ENCODE data around the gene RTL1. TPM values are rescaled to one million over a fixed set of nuclear protein-coding genes. Genes with fewer than 3 reads are reported as not detected.

RTL1 gene
- total and polyA plus RNA-seq, 4 experiments from 2014 or later = not detected

DNA sequence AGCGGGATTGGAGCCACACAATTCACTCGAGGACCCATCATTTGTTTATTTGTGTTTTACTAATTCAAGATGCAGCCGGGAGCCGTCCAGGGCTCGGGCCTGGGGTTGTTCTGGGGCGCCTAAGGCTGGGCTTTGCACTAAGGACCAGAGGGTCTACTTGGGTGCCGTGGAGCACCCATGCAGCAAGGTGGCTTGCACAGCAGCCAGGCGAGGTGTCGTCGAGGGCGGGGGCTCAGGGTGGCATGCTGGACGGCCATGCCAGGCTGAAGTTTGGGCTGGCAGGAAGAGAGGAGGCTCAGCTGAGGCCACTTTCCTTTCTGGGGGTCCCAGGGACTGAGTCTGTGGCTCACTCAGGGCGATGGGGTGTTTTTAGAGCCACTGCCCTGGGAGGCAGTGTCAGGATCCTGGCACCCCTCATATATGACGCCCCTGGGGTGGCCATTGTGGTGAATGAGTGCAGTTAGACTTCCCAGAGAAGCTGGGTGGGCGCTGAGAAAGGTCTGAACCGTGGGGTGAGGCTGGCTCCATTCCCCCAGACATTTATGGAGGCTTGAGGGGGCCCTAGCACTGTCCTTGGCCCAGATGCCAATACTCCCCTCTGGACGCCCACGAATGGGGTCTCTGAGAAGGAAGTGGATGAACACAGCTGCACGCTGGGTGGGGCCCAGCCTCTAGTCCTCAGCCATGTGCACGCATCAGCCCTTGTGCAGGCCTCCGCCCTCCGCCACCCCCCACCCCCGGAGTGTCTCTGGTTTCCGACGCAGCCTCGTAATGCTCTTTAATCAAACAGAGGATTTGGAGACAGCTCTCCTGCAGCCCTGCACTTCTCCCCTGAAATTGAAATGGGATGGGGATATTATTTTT is 66.3 kb downstream of the RTL1 start:
- DNase-seq = no peak
- no peaks in the 10 kb centered on the region for H3K36me3 ChIP-seq (ENCODE audit: insufficient read depth, low read length)
- Mint-ChIP-seq H3K9me3 (no peaks in the 10 kb centered on the region), H3K27me3 (peaks cover 7 to 18% of the 10 kb centered on the region in 2 donors), H3K27ac (no peak overlapping the region), H3K36me3 (no peaks in the 10 kb centered on the region), H3K4me3 (no peak overlapping the region), H3K4me1 (no peaks in the 10 kb centered on the region)
- H3K4me3 ChIP-seq (ENCODE audit: low read length in 2 of 2) = no peak overlapping the region
- H3K27me3 ChIP-seq (ENCODE audit: insufficient read depth, low read length) = no peaks in the 10 kb centered on the region
- H3K4me1 ChIP-seq (ENCODE audit: insufficient read depth, low read length) = no peaks in the 10 kb centered on the region
- intact Hi-C loops (cut with micrococcal nuclease) = no loop called here
- POLR2A ChIA-PET (ENCODE audit: partially characterized antibody) = no interaction called here
- no peaks in the 10 kb centered on the region for H3K9me3 ChIP-seq (ENCODE audit: control insufficient read depth in 1 of 2, low read length in 2 of 2)
- CTCF ChIA-PET (ENCODE audit: partially characterized antibody) = no interaction called here
- no peak overlapping the region for H3K27ac ChIP-seq (ENCODE audit: low read depth, low read length)

DNA sequence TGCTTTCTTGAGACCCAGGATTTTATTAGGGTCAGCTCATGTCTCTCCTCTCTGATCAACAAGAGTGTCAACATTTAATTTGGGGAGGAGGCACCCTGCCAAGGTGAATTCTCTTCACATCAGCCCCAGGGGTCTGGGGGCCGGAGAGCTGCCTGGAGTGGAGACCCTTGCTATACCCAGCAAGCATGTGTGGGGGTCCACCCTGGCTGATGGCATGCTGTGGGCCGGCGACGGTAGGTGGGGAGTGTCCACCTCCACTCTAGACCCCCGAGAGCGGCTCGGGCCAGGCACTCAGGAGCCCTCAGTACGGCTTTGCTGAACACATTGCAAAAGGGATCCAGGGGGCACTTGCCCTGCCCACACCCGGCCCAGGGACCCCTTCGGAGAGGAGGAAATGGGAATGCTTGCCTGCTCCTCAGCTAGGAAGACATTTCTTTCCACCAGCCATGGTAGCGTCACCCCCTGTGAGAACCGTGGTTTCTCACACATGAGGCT is 67.2 kb downstream of the RTL1 start:
- Histone ChIP-seq H3K4me3 (ENCODE audit: low read length in 2 of 2) (no peak overlapping the region), H3K27me3 (ENCODE audit: insufficient read depth, low read length) (no peaks in the 10 kb centered on the region), H3K9me3 (ENCODE audit: control insufficient read depth in 1 of 2, low read length in 2 of 2) (no peaks in the 10 kb centered on the region), H3K36me3 (ENCODE audit: insufficient read depth, low read length) (no peaks in the 10 kb centered on the region), H3K4me1 (ENCODE audit: insufficient read depth, low read length) (no peaks in the 10 kb centered on the region), H3K27ac (ENCODE audit: low read depth, low read length) (no peak overlapping the region)
- no peak for DNase-seq
- no peaks in the 10 kb centered on the region for H3K36me3 Mint-ChIP-seq
- CTCF ChIA-PET (ENCODE audit: partially characterized antibody) = no interaction called here
- intact Hi-C loops (cut with micrococcal nuclease) = no loop called here
- no peak overlapping the region for H3K27ac Mint-ChIP-seq
- H3K4me1 Mint-ChIP-seq = no peaks in the 10 kb centered on the region
- H3K9me3 Mint-ChIP-seq = no peaks in the 10 kb centered on the region
- peaks cover 10 to 18% of the 10 kb centered on the region in 2 donors for H3K27me3 Mint-ChIP-seq
- no peak overlapping the region for H3K4me3 Mint-ChIP-seq
- POLR2A ChIA-PET (ENCODE audit: partially characterized antibody) = no interaction called here

DNA sequence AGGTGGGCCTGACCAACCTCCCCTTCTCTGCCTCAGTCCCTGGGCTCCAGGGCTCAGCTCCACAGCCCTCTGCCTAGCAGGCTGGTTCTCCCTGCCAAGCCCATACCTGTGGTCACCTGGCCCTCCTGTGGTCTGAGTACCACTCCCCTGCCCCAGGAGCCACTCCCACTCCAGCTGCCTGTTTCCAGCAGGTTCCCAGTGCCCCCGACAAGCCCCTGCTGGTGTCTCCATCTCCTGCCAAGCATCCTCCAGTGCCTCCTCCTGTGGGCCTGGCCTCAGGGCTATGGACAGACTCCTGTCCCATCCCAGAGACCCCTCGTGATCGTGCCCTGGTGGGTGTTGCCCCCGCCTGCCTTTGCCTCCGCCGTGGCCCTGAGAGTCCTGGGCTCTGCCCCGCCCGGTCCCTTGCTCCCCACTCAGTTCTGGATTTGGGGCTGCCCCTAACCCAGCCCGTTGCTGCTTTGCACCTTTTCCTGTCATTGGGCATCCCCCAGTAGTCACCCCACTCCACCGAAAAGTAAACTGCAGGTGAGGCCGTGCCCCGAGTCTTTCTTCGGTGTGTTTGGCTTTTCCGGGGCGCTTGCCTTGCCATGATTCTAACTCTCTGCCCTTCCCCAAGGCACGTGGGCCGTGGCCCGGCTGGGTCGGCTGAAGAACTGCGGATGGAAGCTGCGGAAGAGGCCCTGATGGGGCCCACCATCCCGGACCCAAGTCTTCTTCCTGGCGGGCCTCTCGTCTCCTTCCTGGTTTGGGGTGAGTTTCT is 67.8 kb downstream of the RTL1 start:
- H3K27me3 ChIP-seq (ENCODE audit: insufficient read depth, low read length) = no peaks in the 10 kb centered on the region
- no peaks in the 10 kb centered on the region for H3K4me1 ChIP-seq (ENCODE audit: insufficient read depth, low read length)
- CTCF ChIA-PET (ENCODE audit: partially characterized antibody) = no interaction called here
- H3K27ac ChIP-seq (ENCODE audit: low read depth, low read length) = no peak overlapping the region
- no peak overlapping the region for H3K27ac Mint-ChIP-seq
- no peak overlapping the region for H3K4me3 ChIP-seq (ENCODE audit: low read length in 2 of 2)
- H3K9me3 Mint-ChIP-seq = no peaks in the 10 kb centered on the region
- H3K9me3 ChIP-seq (ENCODE audit: control insufficient read depth in 1 of 2, low read length in 2 of 2) = no peaks in the 10 kb centered on the region
- no peaks in the 10 kb centered on the region for H3K36me3 Mint-ChIP-seq
- intact Hi-C loops (cut with micrococcal nuclease) = no loop called here
- POLR2A ChIA-PET (ENCODE audit: partially characterized antibody) = no interaction called here
- no peak for DNase-seq
- H3K4me3 Mint-ChIP-seq = no peak overlapping the region
- H3K27me3 Mint-ChIP-seq = peaks cover 10 to 18% of the 10 kb centered on the region in 2 donors
- H3K4me1 Mint-ChIP-seq = no peaks in the 10 kb centered on the region
- H3K36me3 ChIP-seq (ENCODE audit: insufficient read depth, low read length) = no peaks in the 10 kb centered on the region

DNA sequence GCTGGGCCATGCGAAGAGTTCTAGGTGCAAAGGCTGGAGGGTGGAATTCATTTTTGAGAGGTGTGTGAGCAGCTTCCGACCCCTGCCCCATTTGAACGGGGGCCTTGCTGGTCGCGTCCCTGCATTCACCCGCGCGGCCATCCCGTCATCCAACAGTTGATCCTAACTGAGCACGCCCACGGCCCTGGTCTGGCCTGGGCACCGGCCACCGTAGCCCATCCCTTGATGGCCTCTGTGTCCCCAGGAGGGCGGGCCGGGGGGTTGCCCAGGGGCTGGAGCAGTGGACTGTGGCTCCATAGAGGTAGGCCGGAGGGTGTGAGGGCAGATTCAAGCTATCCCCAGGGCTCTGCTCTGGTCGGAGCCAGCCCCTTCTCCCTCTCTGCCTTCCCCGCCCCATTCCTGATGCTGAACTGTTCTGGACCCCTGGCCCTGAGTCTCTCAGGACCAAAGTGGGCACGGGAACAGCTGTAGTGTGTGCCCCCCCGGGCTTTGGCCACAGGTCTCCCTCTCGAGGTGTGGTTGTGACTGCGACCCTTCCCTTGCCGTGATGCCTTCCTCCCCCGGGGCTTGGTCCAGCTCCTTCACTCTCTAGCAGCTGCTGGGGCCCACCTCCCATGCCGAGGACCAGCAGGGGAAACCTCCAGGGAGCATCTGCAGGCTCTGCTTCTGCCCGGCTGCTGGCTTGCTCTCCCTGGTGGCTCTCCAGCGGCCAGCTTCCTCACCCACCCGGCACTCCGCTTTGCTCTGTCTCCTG is 68.6 kb downstream of the RTL1 start:
- POLR2A ChIA-PET (ENCODE audit: partially characterized antibody) = no interaction called here

DNA sequence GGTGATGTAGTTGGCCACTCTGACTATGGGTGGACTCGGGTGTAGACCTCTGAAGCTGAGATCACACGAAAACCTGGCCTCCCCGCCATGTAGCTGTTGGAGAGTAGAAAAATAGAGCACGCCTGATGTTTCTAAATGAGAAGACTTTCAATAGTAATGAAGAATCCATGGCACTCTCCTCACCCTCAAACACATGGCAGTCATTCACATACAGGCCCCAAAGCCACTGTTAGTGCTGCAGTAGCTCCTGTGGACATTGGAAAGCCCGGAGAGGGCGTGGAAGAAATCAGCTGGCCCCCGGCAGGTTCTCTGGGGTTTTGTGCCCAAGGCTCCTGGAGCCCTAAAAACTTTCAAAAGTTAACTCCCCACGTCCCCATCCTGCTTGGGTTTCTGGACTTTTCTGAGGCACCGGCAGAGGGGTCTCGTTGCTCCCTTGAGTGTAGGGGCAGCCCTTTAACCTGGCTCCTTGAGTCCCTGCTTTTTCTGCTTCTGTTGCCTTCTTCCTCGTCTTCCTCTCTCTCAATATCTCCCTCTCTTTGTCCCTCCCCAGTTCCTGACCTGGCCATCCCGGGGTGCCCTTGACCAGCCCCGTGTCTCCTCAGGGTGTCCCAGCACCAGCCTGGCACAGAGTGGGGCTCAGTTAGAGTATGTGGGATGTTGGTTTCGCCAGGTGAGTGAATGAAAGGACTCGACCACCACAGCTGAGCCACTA is 69.3 kb downstream of the RTL1 start:
- H3K27ac ChIP-seq (ENCODE audit: low read depth, low read length) = no peak overlapping the region
- ChIA-PET POLR2A (ENCODE audit: partially characterized antibody) (no interaction called here), CTCF (ENCODE audit: partially characterized antibody) (no interaction called here)
- no peaks in the 10 kb centered on the region for H3K36me3 Mint-ChIP-seq
- H3K9me3 Mint-ChIP-seq = no peaks in the 10 kb centered on the region
- no peak overlapping the region for H3K4me3 ChIP-seq (ENCODE audit: low read length in 2 of 2)
- DNase-seq = no peak
- H3K27me3 Mint-ChIP-seq = peaks cover 16 to 23% of the 10 kb centered on the region in 2 donors
- H3K4me3 Mint-ChIP-seq = no peak overlapping the region
- intact Hi-C loops (cut with micrococcal nuclease) = no loop called here
- H3K4me1 ChIP-seq (ENCODE audit: insufficient read depth, low read length) = no peaks in the 10 kb centered on the region
- no peaks in the 10 kb centered on the region for H3K4me1 Mint-ChIP-seq
- no peaks in the 10 kb centered on the region for H3K9me3 ChIP-seq (ENCODE audit: control insufficient read depth in 1 of 2, low read length in 2 of 2)
- no peaks in the 10 kb centered on the region for H3K27me3 ChIP-seq (ENCODE audit: insufficient read depth, low read length)
- no peaks in the 10 kb centered on the region for H3K36me3 ChIP-seq (ENCODE audit: insufficient read depth, low read length)
- H3K27ac Mint-ChIP-seq = no peak overlapping the region

More for the DNA sequence above, 68.6 kb downstream of the RTL1 start:
- no peaks in the 10 kb centered on the region for H3K4me1 Mint-ChIP-seq
- no peaks in the 10 kb centered on the region for H3K9me3 ChIP-seq (ENCODE audit: control insufficient read depth in 1 of 2, low read length in 2 of 2)
- H3K27me3 Mint-ChIP-seq = peaks cover 10 to 18% of the 10 kb centered on the region in 2 donors
- no peak for DNase-seq
- H3K36me3 Mint-ChIP-seq = no peaks in the 10 kb centered on the region
- no peaks in the 10 kb centered on the region for H3K36me3 ChIP-seq (ENCODE audit: insufficient read depth, low read length)
- H3K4me3 ChIP-seq (ENCODE audit: low read length in 2 of 2) = no peak overlapping the region
- H3K9me3 Mint-ChIP-seq = no peaks in the 10 kb centered on the region
- no peak overlapping the region for H3K27ac Mint-ChIP-seq
- CTCF ChIA-PET (ENCODE audit: partially characterized antibody) = no interaction called here
- no peaks in the 10 kb centered on the region for H3K27me3 ChIP-seq (ENCODE audit: insufficient read depth, low read length)
- intact Hi-C loops (cut with micrococcal nuclease) = no loop called here
- no peak overlapping the region for H3K27ac ChIP-seq (ENCODE audit: low read depth, low read length)
- no peaks in the 10 kb centered on the region for H3K4me1 ChIP-seq (ENCODE audit: insufficient read depth, low read length)
- no peak overlapping the region for H3K4me3 Mint-ChIP-seq

DNA sequence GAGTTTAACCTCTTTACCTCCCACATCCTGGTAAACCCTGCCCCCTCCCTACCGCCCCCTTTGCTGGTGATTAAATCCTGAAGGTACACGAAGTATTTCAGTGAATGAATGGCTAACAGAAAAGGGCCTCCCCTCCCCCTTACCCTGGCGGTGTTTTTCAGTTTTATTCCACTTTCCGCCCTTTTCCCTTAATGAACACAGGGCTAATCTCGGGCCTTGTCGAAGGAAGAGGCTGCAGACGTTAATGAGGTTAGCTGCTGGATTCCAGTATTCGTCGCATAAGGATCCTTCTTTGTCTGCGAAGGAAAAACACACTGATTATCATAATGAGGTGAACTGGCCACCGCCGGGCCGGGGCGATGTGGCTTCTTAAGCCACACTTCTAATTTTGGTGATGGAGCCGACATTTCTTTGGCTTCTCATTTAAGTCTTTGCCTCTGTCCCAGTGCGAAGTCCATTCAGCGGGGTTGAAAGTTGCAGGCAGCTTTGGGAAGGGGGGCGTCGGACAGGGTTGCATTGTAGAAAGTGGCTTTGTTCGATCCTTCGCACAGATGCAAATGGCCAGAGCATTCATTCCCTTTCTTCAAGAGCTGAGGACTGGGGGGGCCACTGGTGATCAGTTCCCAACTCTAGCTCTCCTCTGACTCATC is 71.1 kb downstream of the RTL1 start:
- POLR2A ChIA-PET (ENCODE audit: partially characterized antibody) = no interaction called here
- Mint-ChIP-seq H3K27me3 (peaks cover 21 to 28% of the 10 kb centered on the region in 2 donors), H3K9me3 (peaks cover 0 to 3% (median 0%) of the 10 kb centered on the region in 8 donors), H3K36me3 (no peaks in the 10 kb centered on the region), H3K4me3 (no peak overlapping the region), H3K4me1 (no peaks in the 10 kb centered on the region), H3K27ac (no peak overlapping the region)
- H3K4me3 ChIP-seq (ENCODE audit: low read length in 2 of 2) = no peak overlapping the region
- H3K27ac ChIP-seq (ENCODE audit: low read depth, low read length) = no peak overlapping the region
- H3K4me1 ChIP-seq (ENCODE audit: insufficient read depth, low read length) = no peaks in the 10 kb centered on the region
- no peaks in the 10 kb centered on the region for H3K27me3 ChIP-seq (ENCODE audit: insufficient read depth, low read length)
- DNase-seq = no peak
- no peaks in the 10 kb centered on the region for H3K9me3 ChIP-seq (ENCODE audit: control insufficient read depth in 1 of 2, low read length in 2 of 2)
- intact Hi-C loops (cut with micrococcal nuclease) = no loop called here
- no peaks in the 10 kb centered on the region for H3K36me3 ChIP-seq (ENCODE audit: insufficient read depth, low read length)
- CTCF ChIA-PET (ENCODE audit: partially characterized antibody) = no interaction called here
